Measurements from ENCODE around the gene BIVM. TPM values are rescaled to one million over a fixed set of nuclear protein-coding genes. Genes with fewer than 3 reads are reported as not detected.

Gene BIVM
- total RNA-seq, 1 donor from 2014 or later = 56.8 TPM

GRCh38 chr13:102839462-102839861 is 40.5 kb downstream of the BIVM start:
- peak; percentile 63 for DNase-seq (ENCODE audit: low read depth)

DNA sequence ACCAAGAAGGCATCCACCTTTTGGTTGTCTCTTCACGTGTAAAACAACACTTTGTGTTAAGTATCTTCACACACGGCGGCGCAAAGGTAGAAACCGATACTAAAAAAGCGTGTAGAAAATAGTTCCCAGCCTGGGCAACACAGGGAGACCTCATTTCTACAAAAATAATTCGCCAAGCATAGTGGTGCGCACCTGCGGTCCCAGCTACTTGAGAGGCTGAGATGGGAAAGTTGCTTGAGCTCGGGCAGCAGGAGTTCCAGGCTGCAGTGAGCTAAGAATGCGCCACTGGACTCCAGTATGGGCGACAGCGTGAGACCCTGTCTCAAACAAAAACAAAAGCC is 46.3 kb downstream of the BIVM start:
- no peak for DNase-seq (ENCODE audit: low read depth)

GRCh38 chr13:102845630-102846260 is 46.8 kb downstream of the BIVM start, which contains the start of gene ERCC5:
ERCC5 (plus strand) TSS chr13:102846032; CDS start chr13:102846267, 235 bp downstream.
- DNase-seq (ENCODE audit: low read depth) = peak; percentile 91

DNA sequence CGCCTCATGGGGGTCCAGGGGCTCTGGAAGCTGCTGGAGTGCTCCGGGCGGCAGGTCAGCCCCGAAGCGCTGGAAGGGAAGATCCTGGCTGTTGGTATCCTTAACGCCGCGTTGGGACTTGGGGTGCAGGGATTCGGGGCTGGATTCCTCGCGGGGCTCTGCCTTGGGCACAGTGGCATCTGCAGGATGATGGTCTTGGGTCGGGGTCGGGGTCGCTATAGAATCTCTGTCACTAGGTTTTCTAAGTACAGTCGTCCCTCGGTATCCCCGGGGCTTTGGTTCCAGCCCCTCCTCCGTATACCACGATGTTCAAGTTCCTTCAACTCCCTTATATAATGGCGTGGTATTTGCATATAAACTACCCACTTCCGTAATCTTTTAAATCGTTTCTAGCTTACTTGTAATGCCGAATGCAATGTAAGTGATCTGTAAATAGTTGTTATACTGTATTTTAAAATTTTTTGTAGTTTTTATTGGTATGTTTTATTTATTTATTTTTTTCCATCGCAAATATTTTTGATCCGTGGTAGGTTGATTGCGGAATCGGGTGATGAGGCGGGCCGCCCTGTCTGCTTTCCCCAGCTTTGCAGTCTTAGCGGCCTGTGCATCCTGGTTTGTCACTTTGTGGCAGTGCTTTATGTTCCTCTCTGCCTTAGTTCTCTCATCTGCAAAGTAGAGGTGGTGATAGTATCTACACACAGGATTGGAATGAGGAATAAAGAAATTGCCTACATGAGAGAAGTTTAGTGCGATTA is 47.5 kb downstream of the BIVM start:
- peak; percentile 35 for DNase-seq (ENCODE audit: low read depth)

DNA sequence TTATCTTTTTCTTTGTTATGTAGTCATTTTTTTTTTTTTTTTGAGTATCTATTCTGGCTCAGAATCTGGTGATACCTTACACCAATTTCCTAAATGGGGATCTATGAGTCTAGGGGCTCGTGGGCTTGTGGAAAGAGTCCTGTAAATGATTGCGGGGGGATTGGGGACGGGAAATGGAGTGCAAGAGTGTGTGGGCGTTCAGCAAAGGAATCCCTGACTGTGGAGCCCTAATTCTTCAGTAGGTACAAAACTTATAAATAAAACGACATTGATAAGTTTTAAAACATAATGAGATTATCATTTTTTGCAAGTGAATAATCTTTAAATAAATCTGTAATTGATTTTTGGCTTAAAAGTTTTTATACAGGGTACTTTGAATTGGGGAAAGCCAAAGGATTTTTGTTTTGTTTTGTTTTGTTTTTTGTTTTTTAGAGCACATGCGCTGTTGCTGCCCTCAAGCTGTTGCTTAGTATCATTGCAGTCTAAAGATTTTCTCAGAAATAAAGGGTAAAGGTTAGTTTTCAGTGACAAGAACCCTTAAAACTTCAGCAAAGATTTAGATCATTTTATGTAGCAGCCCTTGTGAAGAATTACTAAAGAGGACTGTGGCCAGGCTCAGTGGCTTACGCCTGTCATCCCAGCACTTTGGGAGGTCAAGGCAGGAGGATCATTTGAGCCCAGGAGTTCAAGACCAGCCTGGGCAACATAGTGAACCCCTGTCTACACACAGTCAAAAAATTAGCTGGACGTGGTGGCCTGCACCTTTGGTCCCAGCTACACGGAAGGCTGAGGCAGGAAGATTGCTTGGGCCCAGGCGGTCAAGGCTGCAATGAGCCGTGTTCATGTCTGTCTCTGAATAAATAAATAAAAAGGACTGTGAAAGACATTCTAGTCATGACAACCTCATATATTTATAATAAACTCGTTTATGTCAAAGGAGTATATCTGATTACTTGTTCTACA is 48.6 kb downstream of the BIVM start:
- DNase-seq (ENCODE audit: low read depth) = peak; percentile 58

DNA sequence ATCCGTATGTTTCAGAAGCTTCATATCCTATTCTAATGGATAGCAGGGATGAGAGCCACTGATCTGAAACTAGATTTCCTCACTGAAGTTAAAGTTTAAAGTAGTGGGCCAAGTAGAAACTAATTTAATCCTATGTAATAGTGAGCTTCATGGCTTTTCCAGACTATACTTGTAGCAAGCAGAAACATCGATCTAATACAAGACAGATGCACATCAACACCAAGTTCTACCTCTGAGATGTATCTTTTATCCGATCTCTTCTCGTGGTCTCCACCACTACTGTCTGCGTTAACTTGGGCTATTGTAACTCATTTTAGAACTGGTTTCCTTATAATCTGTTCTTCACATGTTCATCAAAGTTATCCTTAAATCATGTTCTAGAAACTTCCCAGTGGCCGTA is 50.0 kb downstream of the BIVM start:
- no peak for DNase-seq (ENCODE audit: low read depth)

DNA sequence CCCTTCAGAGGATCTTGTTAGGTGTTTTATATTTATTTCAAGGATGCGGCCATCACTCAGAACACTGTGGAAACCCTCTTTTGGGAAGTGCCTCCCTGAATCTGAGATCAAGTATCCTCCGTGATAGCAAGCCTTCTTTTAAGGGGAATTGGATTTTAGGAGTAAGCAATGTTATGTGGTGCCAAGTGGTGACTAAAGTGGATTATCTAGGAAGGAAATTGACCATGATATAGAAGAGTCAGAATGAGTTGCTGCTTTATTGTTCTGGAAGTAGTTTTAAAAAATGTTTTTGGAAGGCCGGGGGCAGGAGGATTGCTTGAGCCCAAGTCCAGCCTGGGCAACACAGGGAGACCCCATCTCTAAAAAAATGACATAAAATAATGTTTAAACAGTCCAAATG is 53.6 kb downstream of the BIVM start:
- no peak for DNase-seq (ENCODE audit: low read depth)

- no peak for DNase-seq (ENCODE audit: low read depth)
Measured at GRCh38 chr13:102854675-102855074, 55.8 kb downstream of the BIVM start.

DNA sequence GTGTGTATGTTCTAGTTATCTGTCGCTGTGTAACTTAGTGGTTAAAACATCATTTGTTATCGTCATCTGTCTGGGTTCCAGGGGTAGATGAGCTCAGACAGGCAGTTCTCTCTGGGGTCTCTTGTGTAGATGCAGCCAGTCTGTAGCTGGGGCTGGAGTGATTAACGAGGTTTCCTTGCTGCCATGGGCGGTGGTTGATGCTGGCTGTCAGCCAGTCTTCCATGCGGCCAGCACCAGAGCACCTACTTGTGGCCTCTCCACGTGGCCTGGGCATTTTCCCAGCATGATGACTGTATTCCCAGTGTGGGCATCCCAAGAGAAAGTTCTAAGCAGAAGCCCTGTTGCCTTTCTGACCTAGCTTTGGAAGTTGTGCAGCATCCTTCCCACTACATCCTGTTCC is 57.6 kb downstream of the BIVM start:
- DNase-seq (ENCODE audit: low read depth) = peak; percentile 53

- no peak for DNase-seq (ENCODE audit: low read depth)
Measured at GRCh38 chr13:102862624-102863210, 63.8 kb downstream of the BIVM start.

DNA sequence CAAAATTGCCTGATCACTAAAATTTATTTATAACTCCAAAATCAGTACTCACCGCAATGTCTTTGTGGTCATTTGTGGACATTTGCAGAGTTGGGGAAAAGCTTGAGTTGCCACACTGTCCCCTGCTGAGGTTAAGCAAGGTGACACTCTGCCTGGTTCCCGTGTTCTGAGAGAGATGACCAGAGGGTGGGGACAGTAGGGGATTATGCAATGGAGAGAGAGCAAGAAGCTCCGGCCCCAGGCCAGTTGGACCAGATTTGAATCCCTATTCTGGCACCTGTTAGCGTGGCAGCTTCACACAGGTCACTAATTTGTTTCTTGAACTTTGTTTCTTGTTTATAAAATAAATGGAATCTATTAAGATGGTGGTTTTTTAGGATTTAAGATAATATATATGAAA is 64.7 kb downstream of the BIVM start:
- no peak for DNase-seq (ENCODE audit: low read depth)

GRCh38 chr13:102868366-102868936 is 69.5 kb downstream of the BIVM start:
- no peak for DNase-seq (ENCODE audit: low read depth)

DNA sequence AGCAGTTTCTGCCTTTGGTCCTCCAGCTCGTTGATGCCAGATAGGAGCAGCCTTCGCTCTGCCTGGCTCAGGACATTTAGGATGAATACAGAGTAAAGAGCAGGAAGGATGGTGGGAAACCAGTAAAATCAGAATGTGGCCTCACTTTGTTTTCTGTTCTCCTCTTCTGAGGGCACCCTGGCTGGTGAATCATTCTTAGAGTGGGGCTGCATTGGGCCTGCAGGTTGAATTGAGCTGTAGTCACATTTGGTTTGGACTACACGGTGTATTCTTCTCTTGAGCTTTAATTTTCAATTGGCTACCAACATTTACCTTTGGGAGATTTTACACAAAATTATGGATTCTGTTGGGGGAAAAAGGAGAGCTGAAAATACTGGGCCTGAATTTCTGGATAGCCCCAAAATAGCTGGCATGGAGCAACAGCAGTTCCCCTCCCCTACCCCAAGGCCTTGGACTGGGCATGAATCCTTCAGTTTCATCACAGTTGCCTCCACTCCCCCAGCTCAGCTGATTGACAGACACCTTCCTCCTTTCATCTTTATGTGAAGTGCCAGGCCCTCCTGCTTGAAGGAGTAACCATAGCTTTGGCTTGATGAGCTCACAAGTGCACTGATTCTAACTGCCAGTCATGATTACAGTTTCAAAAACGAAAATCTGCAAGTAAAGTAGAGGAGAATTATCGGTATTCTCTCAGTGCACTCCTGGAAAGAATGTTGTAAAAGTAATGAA is 71.2 kb downstream of the BIVM start:
- DNase-seq (ENCODE audit: low read depth) = peak; percentile 8

DNA sequence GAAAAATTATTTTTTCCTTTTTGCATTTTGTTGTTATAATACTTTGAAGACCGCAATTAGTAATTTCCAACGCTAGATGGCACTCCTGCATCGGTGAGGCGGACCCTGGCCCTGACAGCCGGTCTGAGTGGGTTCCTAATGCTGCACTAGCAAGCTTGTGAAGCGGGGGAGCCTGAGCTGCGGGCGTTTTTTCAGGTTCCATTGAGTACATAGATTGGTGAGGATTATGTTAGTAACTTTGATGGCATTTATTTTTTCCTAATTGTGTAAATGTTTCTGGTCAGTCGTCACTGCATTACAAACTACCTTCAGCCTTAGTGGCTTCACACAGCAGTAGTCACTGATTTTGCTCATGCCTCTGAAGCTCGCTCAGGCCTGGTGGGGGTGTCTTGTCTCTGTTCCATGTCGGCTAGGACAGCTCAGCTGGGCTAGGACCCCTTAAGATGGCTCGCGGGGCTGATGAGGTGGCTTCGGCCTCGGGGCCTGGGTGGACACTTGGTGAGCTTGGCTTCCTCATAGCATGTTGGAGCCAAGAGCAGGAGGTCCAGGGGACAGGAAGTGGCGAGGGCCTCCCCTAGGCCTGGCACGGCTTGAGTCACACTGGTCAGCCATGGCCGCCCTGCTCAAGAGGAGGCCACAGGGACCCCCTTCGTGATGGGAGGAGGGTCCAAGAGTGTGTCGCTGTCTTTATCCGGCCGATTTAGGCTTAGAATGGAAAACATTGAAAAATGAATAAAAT is 71.9 kb downstream of the BIVM start:
- DNase-seq (ENCODE audit: low read depth) = peak; percentile 49

GRCh38 chr13:102872131-102872530 is 73.2 kb downstream of the BIVM start:
- DNase-seq (ENCODE audit: low read depth) = no peak

DNA sequence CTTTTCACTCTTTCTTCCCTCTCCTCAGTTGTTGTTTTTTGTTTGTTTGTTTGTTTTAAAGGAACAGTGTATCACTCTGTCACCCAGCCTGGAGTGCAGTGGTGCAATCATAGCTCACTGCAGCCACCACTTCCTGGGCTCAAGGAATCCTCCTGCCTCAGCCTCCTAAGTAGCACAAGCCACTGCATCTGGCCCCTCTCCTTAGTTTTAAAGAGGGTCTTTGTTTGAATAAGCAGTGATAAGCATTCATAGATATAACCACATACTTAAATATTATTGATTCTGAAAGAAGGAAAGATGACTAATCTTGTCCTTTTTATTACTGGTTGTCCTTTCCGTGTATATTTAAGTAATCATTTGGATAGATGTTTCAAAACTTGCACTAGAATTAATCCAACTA is 73.6 kb downstream of the BIVM start:
- no peak for DNase-seq (ENCODE audit: low read depth)

- peak; percentile 43 for DNase-seq (ENCODE audit: low read depth)
Measured at GRCh38 chr13:102873653-102874052, 74.7 kb downstream of the BIVM start.

DNA sequence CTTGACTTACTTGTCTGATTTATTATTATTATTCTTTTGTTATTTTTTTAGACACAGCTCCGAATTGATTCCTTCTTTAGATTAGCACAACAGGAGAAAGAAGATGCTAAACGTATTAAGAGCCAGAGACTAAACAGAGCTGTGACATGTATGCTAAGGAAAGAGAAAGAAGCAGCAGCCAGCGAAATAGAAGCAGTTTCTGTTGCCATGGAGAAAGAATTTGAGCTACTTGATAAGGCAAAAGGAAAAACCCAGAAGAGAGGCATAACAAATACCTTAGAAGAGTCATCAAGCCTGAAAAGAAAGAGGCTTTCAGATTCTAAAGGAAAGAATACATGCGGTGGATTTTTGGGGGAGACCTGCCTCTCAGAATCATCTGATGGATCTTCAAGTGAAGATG is 76.3 kb downstream of the BIVM start:
- no peak for DNase-seq (ENCODE audit: low read depth)

GRCh38 chr13:102877303-102877702 is 78.4 kb downstream of the BIVM start:
- peak; percentile 47 for DNase-seq (ENCODE audit: low read depth)

GRCh38 chr13:102878481-102878880 is 79.6 kb downstream of the BIVM start:
- peak; percentile 11 for DNase-seq (ENCODE audit: low read depth)

Measured in renal cortical epithelial cell (primary cell).